ENCODE data around the gene NRG3. TPM values are rescaled to one million over a fixed set of nuclear protein-coding genes. Genes with fewer than 3 reads are reported as not detected.

NRG3 gene
- total and polyA plus RNA-seq, 2 donors, result 0.08 to 1.5 TPM

DNA sequence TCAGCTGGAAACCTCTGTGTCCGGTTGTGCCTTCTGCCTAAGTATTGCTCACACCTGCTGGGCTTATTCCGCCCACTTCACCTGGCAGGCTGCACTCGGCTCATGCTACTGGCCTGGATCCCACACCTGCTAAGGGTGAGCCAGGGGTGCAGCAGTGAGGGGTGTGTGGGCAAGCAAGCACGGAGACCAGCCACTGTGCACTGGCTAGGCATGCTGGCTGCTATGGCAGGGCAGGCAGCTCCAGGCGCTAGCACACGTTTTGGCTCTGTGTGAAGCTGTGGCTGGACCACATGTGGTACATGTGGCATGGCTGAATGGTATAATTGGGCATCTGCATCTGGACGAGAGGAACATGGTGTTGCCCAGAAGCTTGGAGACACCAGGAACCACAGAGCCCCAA, 940.7 kb downstream of the NRG3 start:
- Histone ChIP-seq H3K4me3 (ENCODE audit: low read depth, low read length) (no peak overlapping the region), H3K4me1 (ENCODE audit: insufficient read depth) (no peaks in the 10 kb centered on the region), H3K27ac (ENCODE audit: low read depth) (no peak overlapping the region), H3K36me3 (ENCODE audit: insufficient read depth) (no peaks in the 10 kb centered on the region)
- 94% methylated on average over 7 of the region's 7 CpGs for WGBS
- no peak for DNase-seq (ENCODE audit: extremely low spot score)

- 84% methylated on average over 6 of the region's 6 CpGs for WGBS
- no peak for DNase-seq (ENCODE audit: extremely low spot score)
- Histone ChIP-seq H3K27ac (ENCODE audit: low read depth) (no peak overlapping the region), H3K36me3 (ENCODE audit: insufficient read depth) (no peaks in the 10 kb centered on the region), H3K4me1 (ENCODE audit: insufficient read depth) (no peaks in the 10 kb centered on the region), H3K4me3 (ENCODE audit: low read depth, low read length) (no peak overlapping the region)
Observed at GRCh38 chr10:82817676-82818422, 942.9 kb downstream of the NRG3 start.

GRCh38 chr10:82821043-82821442, 946.0 kb downstream of the NRG3 start:
- no peak overlapping the region for H3K27ac ChIP-seq (ENCODE audit: low read depth)

DNA sequence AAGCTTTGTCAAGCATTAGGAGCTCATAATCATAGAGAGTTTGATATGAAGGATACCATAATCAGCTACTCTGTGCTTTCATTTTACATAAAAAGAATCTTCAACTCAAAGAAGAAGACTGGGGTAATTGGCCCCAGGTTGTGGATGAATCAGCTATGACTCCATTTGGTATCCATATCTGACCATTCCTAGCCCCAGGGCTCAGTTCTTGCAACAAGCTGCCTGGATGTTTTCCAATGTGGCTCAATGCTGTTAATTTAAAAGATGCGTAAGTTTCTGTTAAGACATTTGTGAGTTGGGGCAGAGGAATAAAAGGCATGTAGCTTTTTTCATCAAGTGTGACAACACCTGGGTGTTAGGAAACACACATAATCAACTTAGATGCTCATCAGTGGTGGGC, 951.1 kb downstream of the NRG3 start:
- no peak for DNase-seq (ENCODE audit: extremely low spot score)
- H3K4me3 ChIP-seq (ENCODE audit: low read depth, low read length), result no peak overlapping the region
- no peaks in the 10 kb centered on the region for H3K36me3 ChIP-seq (ENCODE audit: insufficient read depth)
- H3K4me1 ChIP-seq (ENCODE audit: insufficient read depth), result no peaks in the 10 kb centered on the region
- no peak overlapping the region for H3K27ac ChIP-seq (ENCODE audit: low read depth)
- 92% methylated on average over 1 of the region's 1 CpG for WGBS

More at GRCh38 chr10:82821043-82821442, 946.0 kb downstream of the NRG3 start:
- 70% methylated on average over 2 of the region's 2 CpGs for WGBS
- Histone ChIP-seq H3K4me3 (ENCODE audit: low read depth, low read length) (no peak overlapping the region), H3K4me1 (ENCODE audit: insufficient read depth) (no peaks in the 10 kb centered on the region), H3K36me3 (ENCODE audit: insufficient read depth) (no peaks in the 10 kb centered on the region)
- no peak for DNase-seq (ENCODE audit: extremely low spot score)

DNA sequence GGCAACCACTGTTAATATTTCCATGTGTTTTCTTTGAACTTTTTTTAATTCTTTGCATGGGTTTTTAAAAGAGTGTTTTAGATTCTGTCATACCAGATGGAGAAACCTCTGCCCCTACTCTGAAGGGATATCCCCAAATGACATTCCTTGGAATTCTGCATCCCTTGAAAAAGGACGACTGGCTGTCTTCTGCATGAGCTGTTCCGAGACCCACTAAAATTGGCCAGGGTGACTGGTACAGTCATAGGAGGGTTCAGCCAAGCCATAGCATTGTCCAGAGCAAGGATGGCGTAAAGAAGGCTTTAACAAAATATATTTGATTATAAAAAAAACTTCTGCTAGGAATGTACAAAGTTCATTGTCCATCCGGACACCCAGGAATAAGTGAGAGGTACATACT, 952.9 kb downstream of the NRG3 start:
- Histone ChIP-seq H3K36me3 (ENCODE audit: insufficient read depth) (no peaks in the 10 kb centered on the region), H3K4me3 (ENCODE audit: low read depth, low read length) (no peak overlapping the region), H3K4me1 (ENCODE audit: insufficient read depth) (no peaks in the 10 kb centered on the region), H3K27ac (ENCODE audit: low read depth) (no peak overlapping the region)
- DNase-seq (ENCODE audit: extremely low spot score), result no peak
- WGBS, result 81% methylated on average over 4 of the region's 4 CpGs

DNA sequence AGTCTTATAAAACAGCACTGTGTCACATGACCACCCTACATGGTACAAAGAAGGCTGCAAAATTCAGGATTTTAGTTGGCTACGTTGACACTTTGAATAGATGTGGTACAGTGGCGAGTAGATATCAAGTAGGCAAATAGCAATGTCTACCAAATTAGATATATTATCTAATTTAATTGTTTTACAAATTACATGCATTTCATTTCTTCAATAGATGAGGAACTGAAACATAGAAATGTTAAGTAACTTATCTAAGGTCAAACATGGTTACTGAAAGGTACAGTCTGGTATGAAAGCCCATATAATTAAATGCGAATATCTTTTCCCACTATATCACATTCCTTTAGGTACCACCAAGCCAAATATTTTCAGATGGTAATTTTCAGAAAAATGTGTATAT, 972.2 kb downstream of the NRG3 start:
- no peak overlapping the region for H3K27ac ChIP-seq (ENCODE audit: low read depth)
- no peaks in the 10 kb centered on the region for H3K36me3 ChIP-seq (ENCODE audit: insufficient read depth)
- WGBS, result 92% methylated on average over 3 of the region's 3 CpGs
- no peak overlapping the region for H3K4me3 ChIP-seq (ENCODE audit: low read depth, low read length)
- H3K4me1 ChIP-seq (ENCODE audit: insufficient read depth), result no peaks in the 10 kb centered on the region
- DNase-seq (ENCODE audit: extremely low spot score), result no peak

DNA sequence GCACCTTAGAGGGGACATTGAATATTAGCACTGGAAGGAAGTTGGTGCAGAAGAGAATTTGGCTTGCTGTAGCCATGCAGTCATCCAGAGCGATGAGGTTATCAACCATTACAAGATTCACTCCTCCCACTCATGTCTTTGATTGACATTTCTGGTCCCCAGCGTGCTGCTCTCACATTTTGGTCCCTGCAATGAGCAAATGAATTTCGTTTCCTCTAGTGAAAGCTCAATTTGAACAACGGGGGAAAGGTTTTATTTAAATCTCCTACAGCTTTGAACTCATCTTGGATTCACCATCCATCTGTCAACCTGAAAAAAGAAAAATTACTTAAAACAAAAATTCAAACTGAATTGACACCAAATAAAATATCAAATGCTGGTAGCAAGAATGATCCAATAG, 975.2 kb downstream of the NRG3 start:
- DNase-seq (ENCODE audit: extremely low spot score), result no peak
- 83% methylated on average over 4 of the region's 4 CpGs for WGBS
- H3K4me3 ChIP-seq (ENCODE audit: low read depth, low read length), result no peak overlapping the region
- H3K27ac ChIP-seq (ENCODE audit: low read depth), result no peak overlapping the region
- no peaks in the 10 kb centered on the region for H3K4me1 ChIP-seq (ENCODE audit: insufficient read depth)
- no peaks in the 10 kb centered on the region for H3K36me3 ChIP-seq (ENCODE audit: insufficient read depth)

DNA sequence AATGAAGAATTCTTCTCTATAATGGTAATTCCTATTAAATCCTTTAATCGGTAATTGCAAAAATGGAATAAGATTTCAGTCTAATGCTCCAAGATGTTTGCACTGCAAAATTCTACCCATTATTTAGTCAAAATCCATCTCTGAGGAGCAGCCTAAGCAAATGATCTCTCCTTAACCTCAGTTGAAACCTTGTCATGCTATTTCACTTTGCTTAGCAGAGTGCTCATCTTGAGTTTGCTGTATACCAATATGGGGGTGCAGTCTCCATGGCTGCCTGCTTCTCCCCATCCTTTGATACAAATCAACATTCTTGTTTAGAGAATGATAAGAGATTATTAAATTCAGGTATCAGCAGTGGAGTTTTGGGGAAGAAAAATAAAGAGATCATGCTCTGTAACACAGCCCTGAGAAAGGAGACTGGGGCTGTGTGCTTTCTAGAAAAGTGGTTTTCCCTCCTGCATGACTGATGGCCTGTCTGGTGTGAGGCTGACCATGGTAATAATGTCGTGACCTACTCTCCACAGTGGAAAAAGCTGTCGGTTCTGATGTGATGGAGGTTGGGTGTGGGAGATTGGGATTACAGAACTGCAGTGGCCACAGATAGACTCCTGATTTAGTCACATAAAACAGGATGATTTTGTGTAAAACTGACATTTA, 982.1 kb downstream of the NRG3 start:
- Histone ChIP-seq H3K27ac (ENCODE audit: low read depth) (no peak overlapping the region), H3K36me3 (ENCODE audit: insufficient read depth) (no peaks in the 10 kb centered on the region), H3K4me3 (ENCODE audit: low read depth, low read length) (no peak overlapping the region), H3K4me1 (ENCODE audit: insufficient read depth) (no peaks in the 10 kb centered on the region)
- 72% methylated on average over 3 of the region's 3 CpGs for WGBS
- no peak for DNase-seq (ENCODE audit: extremely low spot score)

DNA sequence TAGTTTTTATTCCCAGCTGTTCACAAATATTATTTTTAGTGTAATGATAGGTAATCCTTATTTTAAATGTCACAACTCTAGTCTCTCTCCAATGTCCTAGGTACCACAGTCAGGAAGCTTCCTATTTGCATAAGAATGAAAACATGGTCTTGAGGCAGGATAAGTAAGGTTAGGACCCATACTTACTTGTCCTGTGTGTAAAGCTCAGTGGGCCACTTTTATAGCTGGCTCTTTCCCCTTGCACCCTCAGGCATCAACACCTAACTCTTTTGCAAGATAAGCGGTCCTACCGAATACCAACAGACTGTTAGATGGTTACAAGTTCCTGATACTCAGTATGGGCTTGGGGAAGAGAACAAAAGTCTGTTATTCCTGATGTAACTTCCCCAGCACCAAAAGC, 986.9 kb downstream of the NRG3 start:
- Histone ChIP-seq H3K36me3 (ENCODE audit: insufficient read depth) (no peaks in the 10 kb centered on the region), H3K4me3 (ENCODE audit: low read depth, low read length) (no peak overlapping the region), H3K27ac (ENCODE audit: low read depth) (no peak overlapping the region), H3K4me1 (ENCODE audit: insufficient read depth) (no peaks in the 10 kb centered on the region)
- DNase-seq (ENCODE audit: extremely low spot score), result no peak
- WGBS, result 78% methylated on average over 2 of the region's 2 CpGs

- no peaks in the 10 kb centered on the region for H3K4me1 ChIP-seq (ENCODE audit: insufficient read depth)
- 34% methylated on average over 1 of the region's 1 CpG for WGBS
- no peak for DNase-seq (ENCODE audit: extremely low spot score)
- no peak overlapping the region for H3K4me3 ChIP-seq (ENCODE audit: low read depth, low read length)
- no peaks in the 10 kb centered on the region for H3K36me3 ChIP-seq (ENCODE audit: insufficient read depth)
- no peak overlapping the region for H3K27ac ChIP-seq (ENCODE audit: low read depth)
Observed at GRCh38 chr10:82865366-82865765, 990.4 kb downstream of the NRG3 start.

- H3K27ac ChIP-seq (ENCODE audit: low read depth), result no peak overlapping the region
- 75% methylated on average over 6 of the region's 6 CpGs for WGBS
- no peaks in the 10 kb centered on the region for H3K36me3 ChIP-seq (ENCODE audit: insufficient read depth)
- no peak for DNase-seq (ENCODE audit: extremely low spot score)
- no peaks in the 10 kb centered on the region for H3K4me1 ChIP-seq (ENCODE audit: insufficient read depth)
- H3K4me3 ChIP-seq (ENCODE audit: low read depth, low read length), result no peak overlapping the region
Observed at GRCh38 chr10:82866424-82867020, 991.5 kb downstream of the NRG3 start.

DNA sequence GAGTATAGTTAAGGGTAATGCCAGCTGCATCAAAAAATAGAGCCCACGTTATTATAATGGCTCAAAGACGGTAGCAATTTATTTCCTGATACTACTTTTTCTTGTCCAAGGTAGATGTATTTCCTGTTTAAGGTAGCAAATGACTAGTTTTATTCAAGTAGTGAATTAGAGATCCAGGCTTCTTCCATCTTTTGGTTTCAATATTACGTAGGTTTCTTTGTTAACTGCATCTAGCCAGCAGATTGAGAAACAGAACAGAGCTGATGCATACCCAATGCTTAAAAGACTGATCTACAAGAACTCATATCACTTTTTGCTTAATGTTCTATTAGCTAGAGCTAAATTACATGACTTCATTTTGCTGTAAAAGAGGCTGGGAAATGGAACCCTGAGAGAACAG, 992.1 kb downstream of the NRG3 start:
- H3K27ac ChIP-seq (ENCODE audit: low read depth), result no peak overlapping the region
- no peaks in the 10 kb centered on the region for H3K36me3 ChIP-seq (ENCODE audit: insufficient read depth)
- no peaks in the 10 kb centered on the region for H3K4me1 ChIP-seq (ENCODE audit: insufficient read depth)
- no peak for DNase-seq (ENCODE audit: extremely low spot score)
- no peak overlapping the region for H3K4me3 ChIP-seq (ENCODE audit: low read depth, low read length)
- 86% methylated on average over 3 of the region's 3 CpGs for WGBS

GRCh38 chr10:82874671-82875070, 999.7 kb downstream of the NRG3 start:
- Histone ChIP-seq H3K36me3 (ENCODE audit: insufficient read depth) (no peaks in the 10 kb centered on the region), H3K27ac (ENCODE audit: low read depth) (no peak overlapping the region), H3K4me1 (ENCODE audit: insufficient read depth) (no peaks in the 10 kb centered on the region), H3K4me3 (ENCODE audit: low read depth, low read length) (no peak overlapping the region)
- 99% methylated on average over 1 of the region's 1 CpG for WGBS
- no peak for DNase-seq (ENCODE audit: extremely low spot score)

DNA sequence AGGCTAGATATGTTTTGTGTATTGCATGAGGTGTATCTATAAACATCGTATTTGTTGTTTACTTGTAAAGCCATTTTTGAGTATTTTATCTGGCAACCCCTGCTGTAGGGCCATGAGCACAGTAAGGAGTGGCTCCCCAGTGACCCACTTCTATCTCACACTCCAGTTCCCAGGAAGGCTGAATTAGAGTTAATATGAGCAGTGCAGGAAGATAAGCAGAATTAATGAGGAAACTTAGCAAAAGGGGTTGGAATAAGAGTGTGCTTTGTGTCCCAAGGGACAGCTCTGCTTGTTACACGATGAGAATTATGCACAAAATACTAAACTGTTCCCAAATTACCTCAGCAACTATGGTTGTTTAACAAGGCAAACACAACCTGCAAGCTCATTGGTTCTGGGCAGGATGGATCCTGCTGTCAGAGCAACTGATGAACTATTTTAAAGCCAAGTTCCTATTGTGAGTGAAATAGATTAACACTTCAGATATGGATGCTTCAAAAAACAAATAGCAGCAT, 1005.8 kb downstream of the NRG3 start:
- 52% methylated on average over 2 of the region's 2 CpGs for WGBS
- H3K36me3 ChIP-seq (ENCODE audit: insufficient read depth), result no peaks in the 10 kb centered on the region
- no peak overlapping the region for H3K27ac ChIP-seq (ENCODE audit: low read depth)
- no peaks in the 10 kb centered on the region for H3K4me1 ChIP-seq (ENCODE audit: insufficient read depth)
- H3K4me3 ChIP-seq (ENCODE audit: low read depth, low read length), result no peak overlapping the region
- DNase-seq (ENCODE audit: extremely low spot score), result no peak
